ENCODE measurements around the gene LIMS2. TPM values are rescaled to one million over a fixed set of nuclear protein-coding genes. Genes with fewer than 3 reads are reported as not detected.

LIMS2 gene
- total and polyA plus RNA-seq, 2 of the 8 experiments (the other 6 are each of a cell fraction or from before 2014, with no cell fraction given): 3.3 to 4.8 TPM

DNA sequence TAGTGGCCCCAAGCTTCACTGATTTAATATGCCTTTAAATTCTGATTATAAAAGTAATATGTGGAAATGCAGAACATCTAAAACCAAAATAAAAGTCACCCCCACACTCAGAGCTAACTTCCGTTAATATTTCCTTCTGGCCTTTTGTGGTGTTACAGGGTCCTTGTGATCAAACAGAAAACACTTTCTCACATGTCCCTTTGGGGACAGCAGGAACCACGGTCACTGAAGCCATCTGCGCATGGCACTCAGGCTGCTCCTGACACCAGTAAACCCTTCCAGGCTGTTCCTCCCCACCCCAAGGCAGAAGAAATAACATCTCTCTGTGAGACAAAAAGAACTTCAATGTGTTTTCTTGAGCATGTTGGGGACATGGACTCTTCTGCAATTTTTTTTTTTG is 54.5 kb downstream of the LIMS2 start:
- no peaks in the 10 kb centered on the region for H3K23me2 ChIP-seq (ENCODE audit: low read depth, low read length)
- H3K27me3 ChIP-seq (replicated peaks in 1 of 4; ENCODE audit: control insufficient read depth in 3 of 4, extremely low read depth in 1 of 4, insufficient read depth in 3 of 4, low read length in 3 of 4): no peaks in the 10 kb centered on the region
- no peaks in the 10 kb centered on the region for H3K79me2 ChIP-seq (ENCODE audit: control insufficient read depth in 1 of 2, insufficient read depth in 2 of 2, low read length in 2 of 2)
- H4K91ac ChIP-seq (replicated peaks; ENCODE audit: insufficient read length, low read length): no peak overlapping the region
- H3K56ac ChIP-seq (replicated peaks; ENCODE audit: insufficient read length, low read depth, low read length): no peak overlapping the region
- H4K5ac ChIP-seq (ENCODE audit: insufficient read length, low read depth, low read length): no peak overlapping the region
- H3K4me3 ChIP-seq (ENCODE audit: extremely low read depth in 1 of 4, insufficient read depth in 2 of 4, low read depth in 3 of 4, low read length in 4 of 4): no peak overlapping the region
- H2BK120ac ChIP-seq (replicated peaks; ENCODE audit: low read depth, low read length): no peak overlapping the region
- H3K18ac ChIP-seq (ENCODE audit: extremely low read depth, low read length): no peak overlapping the region
- no peak overlapping the region for H3K27ac ChIP-seq (ENCODE audit: low read depth, low read length)
- H2BK15ac ChIP-seq (ENCODE audit: low read length): no peak overlapping the region
- DNase-seq (ENCODE audit: low read depth in 1 of 2, low spot score in 2 of 2) (no peak), FAIRE-seq (no peak)
- H3K9ac ChIP-seq (replicated peaks in 1 of 4; ENCODE audit: extremely low read depth in 1 of 4, low read depth in 3 of 4, low read length in 3 of 4): no peak overlapping the region
- ChIA-PET POLR2A (ENCODE audit: partially characterized antibody) (interaction anchor here (0.7 kb wide), 1 partner anchor 28 kb away, joined by 3 read pairs; no protein-coding TSS in a partner anchor), CTCF (ENCODE audit: partially characterized antibody) (interaction anchor here (1.0 to 2.0 kb wide), 2 partner anchors 29 kb away, joined by 3 to 9 read pairs; no protein-coding TSS in a partner anchor)
- H3K4me2 ChIP-seq (ENCODE audit: insufficient read depth in 1 of 2, low read depth in 2 of 2, low read length in 2 of 2): no peak overlapping the region
- no peak overlapping the region for H3K4ac ChIP-seq (replicated peaks; ENCODE audit: insufficient read length, low read depth, low read length)
- no peak overlapping the region for H2BK20ac ChIP-seq (ENCODE audit: low read length)
- H3K4me1 ChIP-seq (replicated peaks in 1 of 4; ENCODE audit: control insufficient read depth in 3 of 4, insufficient read depth in 4 of 4, low read length in 3 of 4): no peaks in the 10 kb centered on the region
- no peak overlapping the region for H3K23ac ChIP-seq (ENCODE audit: insufficient read length)
- no peak overlapping the region for H2AK5ac ChIP-seq (ENCODE audit: low read depth, low read length)
- H3K79me1 ChIP-seq (ENCODE audit: low read depth, low read length): no peaks in the 10 kb centered on the region
- no peak overlapping the region for H2AFZ ChIP-seq (ENCODE audit: low read length)
- H3K14ac ChIP-seq (ENCODE audit: insufficient read length): no peak overlapping the region
- H4K8ac ChIP-seq (ENCODE audit: extremely low read depth, insufficient read depth, low read length): no peak overlapping the region
- no peak overlapping the region for H2BK12ac ChIP-seq (ENCODE audit: low read depth, low read length)
- no peaks in the 10 kb centered on the region for H3K36me3 ChIP-seq (ENCODE audit: control insufficient read depth in 2 of 4, insufficient read depth in 4 of 4, low read length in 3 of 4)
- H4K20me1 ChIP-seq (replicated peaks in 1 of 2; ENCODE audit: control insufficient read depth in 1 of 2, insufficient read depth in 2 of 2, low read length in 2 of 2): no peaks in the 10 kb centered on the region
- no peak overlapping the region for H2BK5ac ChIP-seq (ENCODE audit: low read depth, low read length)
- WGBS, 2 experiments (ENCODE audit: extremely low coverage in 1 of 2, insufficient coverage in 1 of 2, insufficient read length in 1 of 2, insufficient replicate concordance in 2 of 2, low coverage in 1 of 2, low lambda C conversion rate in 2 of 2, missing lambda C conversion rate in 1 of 2): 93% methylated on average over 3 of the region's 3 CpGs; no CpG with 5 or more reads in 1 of the 2 experiments
- no peaks in the 10 kb centered on the region for H3K9me3 ChIP-seq (ENCODE audit: insufficient read depth in 2 of 2, low read depth in 1 of 2, low read length in 1 of 2)
- TF ChIP-seq JUND (IDR thresholded peaks at IDR 0.05; ENCODE audit: low read length) (no peak), RNF2 (IDR thresholded peaks at IDR 0.05; ENCODE audit: borderline replicate concordance, low read depth, low read length, missing control alignments, poor library complexity, severe bottlenecking) (no peak), POU5F1 (IDR thresholded peaks at IDR 0.05; ENCODE audit: low read depth, low read length) (no peak), POLR2A (IDR thresholded peaks at IDR 0.05; ENCODE audit: control extremely low read depth in 1 of 2, low read depth in 2 of 2, low read length in 2 of 2) (no peak), TEAD4 (IDR thresholded peaks at IDR 0.05; ENCODE audit: low read depth, low read length) (no peak), EP300 (IDR thresholded peaks at IDR 0.05; ENCODE audit: borderline replicate concordance in 1 of 2, low read depth in 2 of 2, low read length in 2 of 2) (no peak), GTF2F1 (IDR thresholded peaks at IDR 0.05; ENCODE audit: borderline replicate concordance, low read depth, low read length) (no peak), POLR2AphosphoS5 (IDR thresholded peaks at IDR 0.05; ENCODE audit: low read depth, low read length) (no peak)
